SK-N-SH (cell line): Measurements from ENCODE around the gene ZNF217.

ENCODE experiments used
- CHD2 ChIP-seq: fragments of 150-350 bp; IDR thresholded peaks from 2 replicates; pipeline ENCODE4 v1.6.1; 2018; ENCODE audit warnings: low read length; ENCODE audit not compliant: partially characterized antibody
- CTCF ChIP-seq: fragments of 200-600 bp; sonication (generic); IDR thresholded peaks from 2 replicates; pipeline ENCODE4 v1.6.1; 2017; ENCODE audit warnings: antibody characterized with exemption, mild to moderate bottlenecking, moderate library complexity
- EP300 ChIP-seq, 2 experiments: IDR thresholded peaks; 2 replicates each; pipeline versions ENCODE4 v1.4.0 to v1.6.1; 2012; ENCODE audit warnings: borderline replicate concordance in 1 of 2, low read depth in 1 of 2, low read length in 1 of 2
- EZH2phosphoT487 ChIP-seq: fragments of 200-600 bp; sonication (generic); IDR thresholded peaks from 2 replicates; pipeline ENCODE4 v1.6.1; 2017; ENCODE audit warnings: low read depth, mixed run types, mild to moderate bottlenecking, antibody characterized with exemption, moderate library complexity, borderline replicate concordance
- JUND ChIP-seq: IDR thresholded peaks from 2 replicates; pipeline ENCODE4 v1.4.0; 2012
- RAD21 ChIP-seq: IDR thresholded peaks from 2 replicates; pipeline ENCODE4 v1.6.1; 2012; ENCODE audit warnings: mild to moderate bottlenecking, low read length
- SIN3A ChIP-seq: IDR thresholded peaks from 2 replicates; pipeline ENCODE4 v1.6.1; 2012; ENCODE audit warnings: low read depth, mild to moderate bottlenecking, low read length, moderate library complexity, borderline replicate concordance

- TF ChIP-seq EZH2phosphoT487 = no peak
- TF ChIP-seq CTCF = no peak
- TF ChIP-seq EP300 (IDR thresholded peaks at IDR 0.05; ENCODE audit: borderline replicate concordance in 1 of 2, low read depth in 1 of 2, low read length in 1 of 2) = no peak
- TF ChIP-seq SIN3A = no peak
- no peak for TF ChIP-seq RAD21
- TF ChIP-seq CHD2 = no peak
- no peak for TF ChIP-seq JUND
Measured at GRCh38 chr20:53625311-53626129, 31.9 kb upstream of the ZNF217 start.
